H9 (cell line): ENCODE measurements around the gene PLAC1. TPM values are rescaled to one million over a fixed set of nuclear protein-coding genes. Genes with fewer than 3 reads are reported as not detected.

Source experiments
- DNase-seq: peaks from one replicate; pipeline ENCODE4 v3.0.0-alpha.2; 2017
- H2AFZ ChIP-seq: one replicate; pipeline ENCODE4 v1.6.1; 2013; ENCODE audit warnings: mild to moderate bottlenecking, low read length, control low read depth, moderate library complexity
- H2AK5ac ChIP-seq: 2 replicates; pipeline ENCODE4 v1.6.1; 2013; ENCODE audit warnings: low read length, control low read depth, mixed read lengths; ENCODE audit not compliant: insufficient read length
- H2BK120ac ChIP-seq: one replicate; pipeline ENCODE4 v1.6.1; 2013; ENCODE audit warnings: low read depth, mild to moderate bottlenecking, low read length, control low read depth, inconsistent platforms; ENCODE audit not compliant: poor library complexity, severe bottlenecking
- H2BK12ac ChIP-seq: 2 replicates; pipeline ENCODE4 v1.6.1; 2013; ENCODE audit warnings: low read length, control low read depth, mixed read lengths, low read depth; ENCODE audit not compliant: insufficient read length
- H2BK15ac ChIP-seq: 2 replicates; pipeline ENCODE4 v1.6.1; 2013; ENCODE audit warnings: low read depth, low read length, control low read depth
- H2BK20ac ChIP-seq: one replicate; pipeline ENCODE4 v1.6.1; 2013; ENCODE audit warnings: low read depth, mild to moderate bottlenecking, low read length, control low read depth, inconsistent platforms; ENCODE audit not compliant: poor library complexity, severe bottlenecking
- H2BK5ac ChIP-seq: 2 replicates; pipeline ENCODE4 v1.6.1; 2013; ENCODE audit warnings: low read length, control low read depth, mixed read lengths; ENCODE audit not compliant: insufficient read length
- H3K14ac ChIP-seq: 2 replicates; pipeline ENCODE4 v1.6.1; 2013; ENCODE audit warnings: low read length, control low read depth; ENCODE audit not compliant: insufficient read depth
- H3K18ac ChIP-seq: 2 replicates; pipeline ENCODE4 v1.6.1; 2013; ENCODE audit warnings: low read depth, mild to moderate bottlenecking, mixed read lengths, low read length, control low read depth; ENCODE audit not compliant: insufficient read length
- H3K23ac ChIP-seq: 2 replicates; pipeline ENCODE4 v1.6.1; 2013; ENCODE audit warnings: low read length, control low read depth, mixed read lengths, low read depth; ENCODE audit not compliant: insufficient read length
- H3K23me2 ChIP-seq: 2 replicates; pipeline ENCODE4 v1.6.1; 2013; ENCODE audit warnings: low read depth, mild to moderate bottlenecking, mixed read lengths, low read length, control low read depth; ENCODE audit not compliant: insufficient read length, poor library complexity, severe bottlenecking
- H3K27ac ChIP-seq: 2 replicates; pipeline ENCODE4 v1.5.1; 2013; ENCODE audit warnings: low read length, control low read depth, mixed read lengths, low read depth; ENCODE audit not compliant: insufficient read length
- H3K27me3 ChIP-seq: 2 replicates; pipeline ENCODE4 v1.6.1; 2013; ENCODE audit warnings: low read length, control low read depth, inconsistent platforms; ENCODE audit not compliant: insufficient read depth
- H3K4ac ChIP-seq: 2 replicates; pipeline ENCODE4 v1.6.1; 2013; ENCODE audit warnings: low read depth, mild to moderate bottlenecking, control low read depth, inconsistent platforms, low read length, moderate library complexity
- H3K4me1 ChIP-seq: 2 replicates; pipeline ENCODE4 v1.6.1; 2013; ENCODE audit warnings: low read length, control low read depth, inconsistent platforms; ENCODE audit not compliant: insufficient read depth
- H3K4me2 ChIP-seq: 2 replicates; pipeline ENCODE4 v1.6.1; 2013; ENCODE audit warnings: low read length, control low read depth, mixed read lengths; ENCODE audit not compliant: insufficient read length, insufficient read depth
- H3K56ac ChIP-seq: 2 replicates; pipeline ENCODE4 v1.6.1; 2013; ENCODE audit warnings: low read depth, mild to moderate bottlenecking, mixed read lengths, low read length, control low read depth; ENCODE audit not compliant: insufficient read length
- H3K79me1 ChIP-seq: 2 replicates; pipeline ENCODE4 v1.6.1; 2013; ENCODE audit warnings: low read depth, mild to moderate bottlenecking, moderate library complexity, low read length, control low read depth, inconsistent platforms; ENCODE audit not compliant: insufficient read depth, poor library complexity, severe bottlenecking
- H3K79me2 ChIP-seq: 2 replicates; pipeline ENCODE4 v1.6.1; 2013; ENCODE audit warnings: low read length, control low read depth, inconsistent platforms; ENCODE audit not compliant: insufficient read depth
- H3K9ac ChIP-seq: 2 replicates; pipeline ENCODE4 v1.6.1; 2013; ENCODE audit warnings: low read length, control low read depth, mixed read lengths; ENCODE audit not compliant: insufficient read length; ENCODE audit errors: extremely low read depth
- H3K9me3 ChIP-seq: one replicate; pipeline ENCODE4 v1.6.1; 2013; ENCODE audit warnings: low read depth, low read length, inconsistent platforms; ENCODE audit not compliant: control insufficient read depth
- H3T11ph ChIP-seq: one replicate; pipeline ENCODE4 v1.6.1; 2013; ENCODE audit warnings: mild to moderate bottlenecking, low read length, control low read depth, inconsistent platforms
- H4K20me1 ChIP-seq: one replicate; pipeline ENCODE4 v1.6.1; 2013; ENCODE audit not compliant: control insufficient read depth, insufficient read length, insufficient read depth
- H4K5ac ChIP-seq: 2 replicates; pipeline ENCODE4 v1.6.1; 2013; ENCODE audit warnings: low read depth, mild to moderate bottlenecking, mixed read lengths, low read length, control low read depth; ENCODE audit not compliant: insufficient read length
- H4K8ac ChIP-seq: replicated peaks from 2 replicates; pipeline ENCODE4 v1.6.1; 2013; ENCODE audit warnings: low read length, control low read depth, mixed read lengths, low read depth; ENCODE audit not compliant: insufficient read length
- H4K91ac ChIP-seq: 2 replicates; pipeline ENCODE4 v1.6.1; 2013; ENCODE audit warnings: low read depth, mild to moderate bottlenecking, moderate library complexity, mixed read lengths, low read length, control low read depth; ENCODE audit not compliant: insufficient read length
- H3K27ac Mint-ChIP-seq, 3 experiments: 2 replicates in 2 of 3; 3 replicates in 1 of 3; pipeline ENCODE4 v1.8.0; 2020 to 2021; ENCODE audit warnings: mixed read lengths in 3 of 3, mild to moderate bottlenecking in 1 of 3, moderate library complexity in 1 of 3
- H3K27me3 Mint-ChIP-seq: 2 replicates; pipeline ENCODE4 v1.8.0; 2021; ENCODE audit warnings: low read depth, mild to moderate bottlenecking, moderate library complexity, mixed read lengths
- H3K36me3 Mint-ChIP-seq, 3 experiments: 2 replicates in 2 of 3; 3 replicates in 1 of 3; pipeline ENCODE4 v1.8.0; 2020 to 2021; ENCODE audit warnings: low read depth in 3 of 3, mixed read lengths in 3 of 3; ENCODE audit not compliant: insufficient read depth in 1 of 3
- H3K4me1 Mint-ChIP-seq, 2 experiments: 2 replicates each; pipeline ENCODE4 v1.8.0; 2020; ENCODE audit warnings: mixed read lengths in 2 of 2
- H3K4me3 Mint-ChIP-seq, 2 experiments: 2 replicates in 1 of 2; 3 replicates in 1 of 2; pipeline ENCODE4 v1.8.0; 2020 to 2021; ENCODE audit warnings: mild to moderate bottlenecking in 2 of 2, mixed read lengths in 2 of 2, moderate library complexity in 1 of 2
- H3K9me3 Mint-ChIP-seq, 2 experiments: 2 replicates in 1 of 2; 3 replicates in 1 of 2; pipeline ENCODE4 v1.8.0; 2020; ENCODE audit warnings: mild to moderate bottlenecking in 2 of 2, mixed read lengths in 2 of 2, moderate library complexity in 1 of 2
- WGBS: extraction: QIAGEN DNeasy Blood & Tissue Kit; methylation state at CpG from one replicate; pipeline ENCODE4 v1.1.7; 2013; ENCODE audit warnings: missing lambda C conversion rate, low lambda C conversion rate, mixed read lengths; ENCODE audit not compliant: insufficient read length; ENCODE audit errors: extremely low coverage; 5-methylcytosine and 5-hydroxymethylcytosine counted together
- total RNA-seq: library from RNA; stranded (reverse); gene quantifications from 2 replicates; pipeline ENCODE4 v1.2.1, GENCODE V29; 2021
- TF ChIP-seq, protein P1 (sequence below): fragments of 200-600 bp; sonication (generic); conservative IDR thresholded peaks from 3 replicates; pipeline ENCODE4 v1.8.0; 2021; ENCODE audit warnings: antibody characterized with exemption, mild to moderate bottlenecking

Gene PLAC1
- total RNA-seq, 1 experiment from 2014 or later: 0.68 TPM

DNA sequence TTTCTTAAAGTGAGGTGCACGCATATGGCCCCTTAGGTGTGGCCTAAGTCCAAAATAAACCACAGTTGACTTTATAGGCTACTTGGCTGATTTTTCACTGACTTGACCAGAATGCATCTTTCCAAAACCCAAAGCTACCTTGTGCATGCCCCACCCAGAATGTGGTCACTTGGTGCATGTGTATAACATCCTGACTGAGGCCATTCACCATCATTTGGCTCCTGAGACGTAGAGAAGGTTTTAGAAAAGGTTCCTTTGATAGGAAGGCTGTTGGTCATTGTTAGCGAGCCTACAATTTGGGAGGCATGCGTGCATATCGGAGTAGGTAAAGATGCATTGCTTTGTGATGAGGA is 84.6 kb downstream of the PLAC1 start:
- Histone ChIP-seq H2AFZ (no peak overlapping the region), H3K79me1 (no peaks in the 10 kb centered on the region), H3K56ac (no peak overlapping the region), H2BK120ac (no peak overlapping the region), H3K9ac (no peak overlapping the region), H3K27me3 (no peaks in the 10 kb centered on the region), H2BK12ac (no peak overlapping the region), H4K91ac (no peak overlapping the region), H4K20me1 (no peaks in the 10 kb centered on the region), H3K14ac (no peak overlapping the region), H3K79me2 (no peaks in the 10 kb centered on the region), H3K23me2 (no peaks in the 10 kb centered on the region), H2BK5ac (no peak overlapping the region), H3K18ac (no peak overlapping the region), H3K27ac (no peak overlapping the region), H3K9me3 (no peaks in the 10 kb centered on the region), H3K23ac (no peak overlapping the region), H4K5ac (no peak overlapping the region), H3K4ac (no peak overlapping the region), H3T11ph (no peak overlapping the region), H2AK5ac (no peak overlapping the region), H4K8ac (no peak overlapping the region), H2BK15ac (no peak overlapping the region), H2BK20ac (no peak overlapping the region), H3K4me2 (no peak overlapping the region), H3K4me1 (peaks cover 2% of the 10 kb centered on the region; the same call in 1 of the 2 replicates)
- peaks cover 18 to 22% of the 10 kb centered on the region in 2 experiments for H3K4me1 Mint-ChIP-seq
- H3K27me3 Mint-ChIP-seq: no peaks in the 10 kb centered on the region; the same call in 1 of the 2 replicates
- TF ChIP-seq, protein P1, sequence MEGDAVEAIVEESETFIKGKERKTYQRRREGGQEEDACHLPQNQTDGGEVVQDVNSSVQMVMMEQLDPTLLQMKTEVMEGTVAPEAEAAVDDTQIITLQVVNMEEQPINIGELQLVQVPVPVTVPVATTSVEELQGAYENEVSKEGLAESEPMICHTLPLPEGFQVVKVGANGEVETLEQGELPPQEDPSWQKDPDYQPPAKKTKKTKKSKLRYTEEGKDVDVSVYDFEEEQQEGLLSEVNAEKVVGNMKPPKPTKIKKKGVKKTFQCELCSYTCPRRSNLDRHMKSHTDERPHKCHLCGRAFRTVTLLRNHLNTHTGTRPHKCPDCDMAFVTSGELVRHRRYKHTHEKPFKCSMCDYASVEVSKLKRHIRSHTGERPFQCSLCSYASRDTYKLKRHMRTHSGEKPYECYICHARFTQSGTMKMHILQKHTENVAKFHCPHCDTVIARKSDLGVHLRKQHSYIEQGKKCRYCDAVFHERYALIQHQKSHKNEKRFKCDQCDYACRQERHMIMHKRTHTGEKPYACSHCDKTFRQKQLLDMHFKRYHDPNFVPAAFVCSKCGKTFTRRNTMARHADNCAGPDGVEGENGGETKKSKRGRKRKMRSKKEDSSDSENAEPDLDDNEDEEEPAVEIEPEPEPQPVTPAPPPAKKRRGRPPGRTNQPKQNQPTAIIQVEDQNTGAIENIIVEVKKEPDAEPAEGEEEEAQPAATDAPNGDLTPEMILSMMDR: no peak
- no peak for DNase-seq
- no peaks in the 10 kb centered on the region; a peak in 1 of 7 replicates for H3K36me3 Mint-ChIP-seq
- no peak overlapping the region for H3K4me3 Mint-ChIP-seq
- H3K27ac Mint-ChIP-seq: no peak overlapping the region
- WGBS: no CpG with 5 or more reads among the region's 5 CpGs
- H3K9me3 Mint-ChIP-seq: peaks cover 3 to 59% of the 10 kb centered on the region in 2 experiments
